ENCODE measurements around the gene SSTR5.

The SSTR5 gene

GRCh38 chr16:1102921-1103635 lies 30.5 kb downstream of the SSTR5 start:
- DNase-seq (ENCODE audit: low read depth in 3 of 3, low spot score in 1 of 3), result peak in 2 of 3 donors; percentile 53 to 70

- DNase-seq (ENCODE audit: low read depth in 3 of 3, low spot score in 1 of 3), result no peak
Observed at GRCh38 chr16:1103636-1103980, 31.1 kb downstream of the SSTR5 start.

- peak in 1 of 3 donors; percentile 28 for DNase-seq (ENCODE audit: low read depth in 3 of 3, low spot score in 1 of 3)
Observed at GRCh38 chr16:1105888-1106620, 33.5 kb downstream of the SSTR5 start.

GRCh38 chr16:1106659-1107058 lies 34.1 kb downstream of the SSTR5 start:
- no peak for DNase-seq (ENCODE audit: low read depth in 3 of 3, low spot score in 1 of 3)

GRCh38 chr16:1107141-1107540 lies 34.6 kb downstream of the SSTR5 start:
- DNase-seq (ENCODE audit: low read depth in 3 of 3, low spot score in 1 of 3), result no peak

- no peak for DNase-seq (ENCODE audit: low read depth in 3 of 3, low spot score in 1 of 3)
Observed at GRCh38 chr16:1107731-1108130, 35.2 kb downstream of the SSTR5 start.

- DNase-seq (ENCODE audit: low read depth in 3 of 3, low spot score in 1 of 3), result no peak
Observed at GRCh38 chr16:1108299-1109252, 36.0 kb downstream of the SSTR5 start.

- no peak for DNase-seq (ENCODE audit: low read depth in 3 of 3, low spot score in 1 of 3)
Observed at GRCh38 chr16:1109648-1110047, 37.1 kb downstream of the SSTR5 start.

GRCh38 chr16:1112506-1113184 lies 40.1 kb downstream of the SSTR5 start:
- no peak for DNase-seq (ENCODE audit: low read depth in 3 of 3, low spot score in 1 of 3)

- DNase-seq (ENCODE audit: low read depth in 3 of 3, low spot score in 1 of 3), result no peak
Observed at GRCh38 chr16:1113489-1113888, 40.9 kb downstream of the SSTR5 start.

GRCh38 chr16:1113889-1114526 lies 41.5 kb downstream of the SSTR5 start:
- DNase-seq (ENCODE audit: low read depth in 3 of 3, low spot score in 1 of 3), result no peak

GRCh38 chr16:1116693-1117077 lies 44.1 kb downstream of the SSTR5 start:
- no peak for DNase-seq (ENCODE audit: low read depth in 3 of 3, low spot score in 1 of 3)

GRCh38 chr16:1117176-1117900 lies 44.8 kb downstream of the SSTR5 start:
- DNase-seq (ENCODE audit: low read depth in 3 of 3, low spot score in 1 of 3), result no peak

- DNase-seq (ENCODE audit: low read depth in 3 of 3, low spot score in 1 of 3), result no peak
Observed at GRCh38 chr16:1117926-1118325, 45.4 kb downstream of the SSTR5 start.

- no peak for DNase-seq (ENCODE audit: low read depth in 3 of 3, low spot score in 1 of 3)
Observed at GRCh38 chr16:1119129-1119528, 46.6 kb downstream of the SSTR5 start.

- DNase-seq (ENCODE audit: low read depth in 3 of 3, low spot score in 1 of 3), result no peak
Observed at GRCh38 chr16:1119766-1120576, 47.4 kb downstream of the SSTR5 start.

GRCh38 chr16:1120577-1120941 lies 48.0 kb downstream of the SSTR5 start:
- DNase-seq (ENCODE audit: low read depth in 3 of 3, low spot score in 1 of 3), result no peak

- no peak for DNase-seq (ENCODE audit: low read depth in 3 of 3, low spot score in 1 of 3)
Observed at GRCh38 chr16:1121009-1121408, 48.5 kb downstream of the SSTR5 start.
